Measurements from ENCODE around the gene MS4A12.
"Not testable (repeated sequence)": the region's sequence is repeated elsewhere in the genome, so short reads cannot be mapped to it uniquely, and the experiment has no call there.

MS4A12 gene, protein sequence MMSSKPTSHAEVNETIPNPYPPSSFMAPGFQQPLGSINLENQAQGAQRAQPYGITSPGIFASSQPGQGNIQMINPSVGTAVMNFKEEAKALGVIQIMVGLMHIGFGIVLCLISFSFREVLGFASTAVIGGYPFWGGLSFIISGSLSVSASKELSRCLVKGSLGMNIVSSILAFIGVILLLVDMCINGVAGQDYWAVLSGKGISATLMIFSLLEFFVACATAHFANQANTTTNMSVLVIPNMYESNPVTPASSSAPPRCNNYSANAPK

GRCh38 chr11:60492488-60493009 lies at the start of gene MS4A12:
MS4A12 (plus strand) TSS chr11:60492778; CDS start chr11:60497319, 4,541 bp downstream.
- DNase-seq: no peak

GRCh38 chr11:60447070-60447469 lies 45.5 kb upstream of the MS4A12 start:
- DNase-seq: no peak

GRCh38 chr11:60447846-60448245 lies 44.7 kb upstream of the MS4A12 start:
- DNase-seq: no peak

DNA sequence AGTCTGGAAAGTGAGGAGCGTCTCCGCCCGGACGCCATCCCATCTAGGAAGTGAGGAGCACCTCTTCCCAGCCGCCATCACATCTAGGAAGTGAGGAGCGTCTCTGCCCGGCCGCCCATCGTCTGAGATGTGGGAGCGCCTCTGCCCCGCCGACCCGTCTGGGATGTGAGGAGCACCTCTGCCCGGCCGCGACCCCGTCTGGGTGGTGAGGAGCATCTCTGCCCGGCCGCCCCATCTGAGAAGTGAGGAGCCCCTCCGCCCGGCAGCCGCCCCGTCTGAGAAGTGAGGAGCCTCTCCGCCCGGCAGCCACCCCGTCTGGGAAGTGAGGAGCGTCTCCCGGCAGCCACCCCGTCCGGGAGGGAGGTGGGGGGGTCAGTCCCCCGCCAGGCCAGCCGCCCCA lies 41.4 kb upstream of the MS4A12 start:
- DNase-seq: not testable (repeated sequence)

GRCh38 chr11:60454212-60454611 lies 38.4 kb upstream of the MS4A12 start:
- no peak for DNase-seq

GRCh38 chr11:60455531-60456042 lies 37.0 kb upstream of the MS4A12 start, which contains the start of gene MS4A1:
MS4A1 (plus strand) TSS chr11:60455847; CDS start chr11:60462375, 6,528 bp downstream.
- DNase-seq: no peak

GRCh38 chr11:60457576-60457975 lies 35.0 kb upstream of the MS4A12 start:
- DNase-seq: no peak

- no peak for DNase-seq
These were observed 33.2 kb upstream of the MS4A12 start for GRCh38 chr11:60459345-60459744.

- DNase-seq: no peak
These were observed 23.7 kb upstream of the MS4A12 start for GRCh38 chr11:60468829-60469228.

DNA sequence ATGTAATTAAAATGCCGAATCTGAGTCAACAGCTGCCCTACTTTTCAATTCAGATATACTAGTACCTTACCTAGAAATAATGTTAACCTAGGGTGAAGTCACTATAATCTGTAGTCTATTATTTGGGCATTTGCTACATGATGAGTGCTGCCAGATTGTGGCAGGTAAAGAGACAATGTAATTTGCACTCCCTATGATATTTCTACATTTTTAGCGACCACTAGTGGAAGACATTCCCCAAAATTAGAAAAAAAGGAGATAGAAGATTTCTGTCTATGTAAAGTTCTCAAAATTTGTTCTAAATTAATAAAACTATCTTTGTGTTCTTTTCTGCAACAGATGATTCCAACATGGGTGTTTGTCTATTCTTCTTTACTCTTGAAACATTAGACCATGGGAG lies 22.9 kb upstream of the MS4A12 start:
- DNase-seq: no peak

DNA sequence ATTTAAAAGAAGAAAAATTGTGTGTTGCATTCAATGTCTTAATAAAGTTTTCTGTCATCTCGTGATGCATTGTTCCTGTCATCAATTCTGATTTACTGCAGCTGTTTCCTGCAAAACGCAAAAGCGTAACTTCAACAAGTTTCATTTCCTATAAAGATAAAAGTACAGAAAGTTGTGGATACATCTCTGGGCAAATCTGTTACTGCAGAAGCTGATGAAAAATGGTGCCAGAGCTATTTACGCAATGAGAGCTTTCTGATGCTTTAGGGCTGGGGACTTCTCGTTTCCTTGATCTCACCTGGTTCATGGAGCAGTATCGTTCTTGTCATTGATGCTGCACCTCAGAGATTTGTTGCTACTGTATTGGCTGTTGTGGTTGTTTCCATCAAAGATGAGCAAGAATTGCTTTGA lies 15.5 kb upstream of the MS4A12 start:
- no peak for DNase-seq

DNA sequence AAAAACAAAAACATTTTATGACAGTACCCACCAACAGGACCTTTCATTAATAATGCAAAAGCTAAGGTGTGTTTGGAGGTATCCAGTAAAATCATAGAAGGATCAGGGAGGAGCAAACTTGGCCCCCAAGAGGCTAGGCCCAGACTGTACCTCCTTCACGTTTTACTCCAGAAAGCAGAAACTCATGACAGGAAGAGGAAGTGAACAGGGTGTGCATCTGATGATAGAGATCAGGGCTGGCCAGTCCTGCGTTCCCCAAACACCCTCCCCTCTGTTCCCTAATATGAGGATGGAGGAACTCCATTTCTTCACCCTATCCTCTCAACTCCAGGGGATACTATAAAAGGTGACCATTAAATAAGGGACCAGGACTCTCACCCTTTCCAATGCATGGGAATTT lies 10.2 kb upstream of the MS4A12 start:
- no peak for DNase-seq

DNA sequence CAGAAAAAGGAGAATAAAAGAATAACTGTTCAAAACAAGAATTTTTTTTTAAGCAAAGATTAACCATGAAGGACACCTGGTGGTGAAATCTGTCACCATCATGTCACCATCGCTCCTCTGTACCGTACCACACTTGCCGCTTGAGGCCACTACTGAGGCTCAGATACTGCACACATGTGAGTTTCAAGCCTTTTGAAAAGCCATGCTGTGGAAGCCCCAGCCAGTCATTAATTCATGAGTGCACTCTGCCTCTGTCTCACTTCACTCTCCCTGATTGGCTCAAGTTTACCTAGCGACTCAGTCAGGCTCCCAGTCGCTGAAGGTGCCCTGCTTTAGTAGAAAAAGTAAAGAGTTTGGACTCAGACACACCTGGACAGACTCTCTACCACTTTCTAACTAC lies 6.6 kb upstream of the MS4A12 start:
- DNase-seq: peak; percentile 3

GRCh38 chr11:60493454-60493853 lies 876 bp downstream of the MS4A12 start:
- DNase-seq: no peak

DNA sequence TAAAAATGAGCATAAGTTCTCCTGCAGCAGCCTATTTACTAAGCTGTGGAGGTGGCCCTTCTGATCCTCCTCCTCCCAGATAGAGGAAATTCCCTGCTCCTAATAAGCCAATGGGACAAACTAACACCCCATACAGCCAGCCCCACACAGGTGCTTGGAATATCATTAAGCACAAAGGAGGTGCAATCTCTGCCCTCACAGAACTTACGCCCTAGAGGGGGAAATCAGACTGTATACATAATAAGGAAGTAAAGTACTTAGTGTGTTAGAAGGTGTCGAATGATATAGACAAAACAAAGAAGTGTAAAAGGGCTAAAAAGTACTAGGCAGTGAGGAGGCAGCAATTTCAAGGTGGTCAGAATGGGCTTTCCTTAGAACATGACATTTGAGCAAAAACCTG lies 5.8 kb downstream of the MS4A12 start:
- DNase-seq: no peak

DNA sequence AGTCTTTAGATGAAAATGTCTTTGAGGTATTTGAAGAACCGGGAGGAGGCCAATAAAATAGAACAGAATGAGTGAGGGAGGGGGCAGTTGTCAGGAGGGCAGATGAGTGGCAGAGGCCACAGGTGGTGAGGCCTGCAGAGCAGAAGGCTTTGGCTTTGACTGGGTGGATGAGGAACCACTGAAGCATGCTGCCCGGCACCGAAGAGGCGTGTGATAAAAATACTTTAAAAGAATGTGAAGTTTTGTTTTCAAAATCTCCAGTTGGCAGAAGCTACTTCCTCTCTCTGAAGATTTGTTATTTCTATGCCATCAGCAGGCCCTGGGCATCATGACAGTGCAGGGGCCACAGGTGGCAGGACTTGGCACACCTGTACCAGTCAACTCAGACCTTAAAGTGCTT lies 6.3 kb downstream of the MS4A12 start:
- DNase-seq: no peak

DNA sequence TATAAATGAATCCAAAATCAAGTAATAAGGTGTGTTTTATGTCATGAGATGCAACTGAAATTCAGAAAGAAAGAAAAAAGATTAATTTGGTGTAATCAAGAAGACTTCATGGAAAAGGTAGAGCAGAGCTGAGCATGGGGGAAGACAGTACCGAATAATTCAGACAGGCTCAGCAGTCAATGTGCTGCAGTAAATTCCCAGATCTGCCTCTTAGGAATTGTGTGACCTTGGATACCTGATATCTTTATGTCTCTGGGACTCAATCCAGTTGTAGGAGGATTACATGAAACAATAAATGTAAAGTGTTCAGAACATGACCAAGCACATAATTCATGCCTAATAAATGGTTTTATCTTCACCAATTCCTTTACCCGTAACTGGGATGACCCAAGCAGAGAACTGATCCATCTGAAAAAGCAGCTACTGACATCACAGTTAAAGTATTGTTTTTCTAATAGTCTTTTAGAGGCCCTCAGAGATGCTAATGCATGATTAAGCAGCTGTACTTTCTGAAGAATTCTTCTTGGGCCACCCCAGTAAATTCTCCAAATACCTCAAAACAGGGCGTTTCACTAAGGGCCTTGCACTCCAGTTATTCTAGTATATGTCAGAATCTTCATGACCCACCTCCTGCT lies 7.8 kb downstream of the MS4A12 start:
- DNase-seq: no peak

- no peak for DNase-seq
These were observed 9.7 kb downstream of the MS4A12 start for GRCh38 chr11:60502221-60502775.

DNA sequence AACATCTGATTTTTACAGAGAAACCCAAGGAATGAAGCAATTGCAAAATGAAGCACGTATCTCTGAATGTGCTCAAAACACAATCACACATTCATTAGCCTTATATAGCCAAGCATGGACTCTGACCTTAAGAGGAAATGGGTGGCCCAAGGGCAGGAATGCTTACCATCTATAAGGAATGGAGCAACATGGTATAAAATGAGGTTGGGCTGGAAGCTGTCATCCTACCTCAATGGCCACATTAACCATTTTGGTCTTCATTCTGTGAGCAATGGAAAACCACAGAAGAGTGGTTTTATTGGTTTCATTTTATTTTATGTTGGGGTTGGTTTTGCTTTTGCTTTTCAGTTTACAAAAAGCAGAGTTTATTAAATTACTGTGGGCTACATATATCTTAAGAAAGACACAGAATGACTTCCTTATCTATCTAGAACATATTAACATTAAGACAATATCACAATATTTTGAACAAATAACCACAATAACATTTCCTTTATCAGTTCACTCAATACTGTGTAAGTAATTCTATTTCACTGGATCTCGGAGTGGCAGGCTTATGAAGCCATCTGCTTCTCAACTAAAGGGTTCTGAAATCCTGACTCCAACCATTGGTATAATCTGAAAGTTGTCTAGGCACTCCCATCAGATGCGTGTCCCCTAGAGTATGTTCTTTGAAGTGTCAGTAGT lies 11.8 kb downstream of the MS4A12 start:
- no peak for DNase-seq

GRCh38 chr11:60509609-60510008 lies 17.0 kb downstream of the MS4A12 start:
- not testable (repeated sequence) for DNase-seq

GRCh38 chr11:60510209-60510608 lies 17.6 kb downstream of the MS4A12 start:
- DNase-seq: not testable (repeated sequence)

GRCh38 chr11:60511393-60511792 lies 18.8 kb downstream of the MS4A12 start:
- no peak for DNase-seq

GRCh38 chr11:60512651-60513225 lies 20.2 kb downstream of the MS4A12 start:
- DNase-seq: no peak
